CD4-positive, alpha-beta memory T cell (primary cell): Measurements from ENCODE around the gene ANKRD16. TPM values are rescaled to one million over a fixed set of nuclear protein-coding genes. Genes with fewer than 3 reads are reported as not detected.

Experiments used
- CTCF ChIA-PET: fragments of 350-600 bp; sonication (Branson Sonifier 250); formaldehyde crosslinking; loops from one replicate; lab custom pipeline; 2021; ENCODE audit warnings: inconsistent platforms; ENCODE audit not compliant: partially characterized antibody; lab: Charles Lee
- POLR2A ChIA-PET: fragments of 350-600 bp; sonication (Branson Sonifier 250); formaldehyde crosslinking; loops from one replicate; lab custom pipeline; 2021; ENCODE audit not compliant: partially characterized antibody; lab: Charles Lee
- DNase-seq, 5 donors: peaks; one replicate each; pipeline versions ENCODE4 v3.0.0 to v3.0.0-alpha.2; 2020 to 2022; ENCODE audit warnings: mixed read lengths in 1 of 5
- H3K27ac ChIP-seq: one replicate; pipeline ENCODE4 v1.7.0; 2013; ENCODE audit warnings: low read depth, low read length
- H3K27me3 ChIP-seq: 2 replicates; pipeline ENCODE4 v1.7.0; 2013; ENCODE audit warnings: mild to moderate bottlenecking, low read length, moderate library complexity; ENCODE audit not compliant: insufficient read depth
- H3K36me3 ChIP-seq: 2 replicates; pipeline ENCODE4 v1.7.0; 2013; ENCODE audit warnings: mild to moderate bottlenecking, low read length, moderate library complexity; ENCODE audit not compliant: insufficient read depth
- H3K4me1 ChIP-seq: 2 replicates; pipeline ENCODE4 v1.7.0; 2013; ENCODE audit warnings: mild to moderate bottlenecking, low read length, moderate library complexity; ENCODE audit not compliant: insufficient read depth
- H3K4me3 ChIP-seq, 2 donors: one replicate each; pipeline ENCODE4 v1.7.0; 2013; ENCODE audit warnings: low read length in 2 of 2, mild to moderate bottlenecking in 1 of 2
- H3K9me3 ChIP-seq, 2 donors: one replicate each; pipeline ENCODE4 v1.7.0; 2013; ENCODE audit warnings: low read length in 2 of 2, control low read depth in 1 of 2; ENCODE audit not compliant: control insufficient read depth in 1 of 2
- H3K27ac Mint-ChIP-seq, 7 donors: one replicate each; pipeline ENCODE4 v1.8.0; 2020 to 2021; ENCODE audit warnings: mixed read lengths in 7 of 7, mild to moderate bottlenecking in 6 of 7, inconsistent platforms in 3 of 7, moderate library complexity in 3 of 7
- H3K27me3 Mint-ChIP-seq, 2 donors: one replicate each; pipeline ENCODE4 v1.8.0; 2020 to 2021; ENCODE audit warnings: mixed read lengths in 2 of 2
- H3K36me3 Mint-ChIP-seq, 2 donors: one replicate each; pipeline ENCODE4 v1.8.0; 2020 to 2021; ENCODE audit warnings: mixed read lengths in 2 of 2, inconsistent platforms in 1 of 2, mild to moderate bottlenecking in 1 of 2
- H3K4me1 Mint-ChIP-seq, 4 donors: one replicate each; pipeline ENCODE4 v1.8.0; 2020 to 2021; ENCODE audit warnings: mixed read lengths in 4 of 4, mild to moderate bottlenecking in 1 of 4
- H3K4me3 Mint-ChIP-seq, 8 donors: one replicate each; pipeline ENCODE4 v1.8.0; 2020 to 2021; ENCODE audit warnings: mixed read lengths in 8 of 8, mild to moderate bottlenecking in 7 of 8, moderate library complexity in 6 of 8, inconsistent platforms in 3 of 8
- H3K9me3 Mint-ChIP-seq, 8 donors: one replicate each; pipeline ENCODE4 v1.8.0; 2020 to 2021; ENCODE audit warnings: mixed read lengths in 8 of 8, mild to moderate bottlenecking in 5 of 8, inconsistent platforms in 3 of 8, moderate library complexity in 1 of 8
- intact Hi-C: fragments of 100-400 bp; cut with micrococcal nuclease; formaldehyde crosslinking; loops from one replicate; pipeline ENCODE4 v1.15.1; 2023
- polyA plus RNA-seq, 2 donors: library from polyadenylated mRNA; unstranded; fragments of 300-500 nt; fragmentation: Illumina TruSeq; gene quantifications; one replicate each; pipeline ENCODE4 v1.2.3, GENCODE V29; 2021
- total RNA-seq, 2 experiments: library from RNA; stranded (reverse); gene quantifications; one replicate each; pipeline ENCODE4 v1.2.3, GENCODE V29; 2021

Gene ANKRD16
- total and polyA plus RNA-seq, 4 experiments from 2014 or later, result 1.5 to 8.4 (median 5.4) TPM

DNA sequence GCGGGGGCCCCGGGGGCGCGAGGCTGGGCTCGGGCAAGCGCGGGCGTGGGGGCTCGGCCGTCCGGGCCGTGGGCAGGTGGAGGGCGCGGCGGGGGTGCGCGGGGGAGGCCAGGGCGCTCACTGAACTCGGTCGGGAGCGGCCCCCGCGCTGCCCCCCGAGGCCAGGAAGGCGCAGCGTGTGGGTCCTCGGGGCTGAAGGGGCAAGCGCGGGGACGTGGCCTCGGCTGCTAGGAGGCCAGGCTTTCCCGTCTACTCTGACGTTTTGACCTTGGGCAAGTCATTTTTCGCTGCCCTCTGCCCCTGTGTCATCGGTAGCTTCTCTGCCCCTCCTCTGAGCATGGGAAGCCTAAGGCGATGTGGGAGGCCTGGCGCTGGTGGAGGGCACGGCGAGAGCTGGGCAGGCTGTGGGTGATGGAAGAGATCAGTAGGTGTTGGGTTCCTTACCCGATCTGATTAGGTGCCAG, 791 bp upstream of the ANKRD16 start:
- Mint-ChIP-seq H3K27me3 (no peaks in the 10 kb centered on the region), H3K4me1 (peaks cover 39 to 62% (median 49%) of the 10 kb centered on the region in 4 donors), H3K36me3 (peaks cover 19 to 38% of the 10 kb centered on the region in 2 donors), H3K9me3 (no peaks in the 10 kb centered on the region), H3K27ac (peak overlapping the region; percentile 87 to 95 (median 92)), H3K4me3 (peak overlapping the region; percentile 91 to 94 (median 93))
- Histone ChIP-seq H3K36me3 (no peaks in the 10 kb centered on the region), H3K4me3 (peak overlapping the region; percentile 54 to 71), H3K4me1 (peaks cover 39% of the 10 kb centered on the region), H3K27ac (peak overlapping the region; percentile 79), H3K27me3 (no peaks in the 10 kb centered on the region), H3K9me3 (no peaks in the 10 kb centered on the region)
- ChIA-PET CTCF (interaction anchor here (0.6 to 2.8 kb wide), 5 partner anchors 17 to 516 kb away, joined by 3 to 10 read pairs (median 4); partner anchors contain the start of gene PFKFB3), POLR2A (interaction anchor here (0.6 to 3.6 kb wide), 25 partner anchors 8 to 694 kb away, joined by 3 to 34 read pairs (median 3); partner anchors contain the start of genes GDI2, IL15RA, PFKFB3 and TASOR2)
- intact Hi-C loops, result loop anchor here (1.0 kb wide), 1 partner anchor 77 kb away; the partner anchor contains the start of gene GDI2
- DNase-seq, result peak in 3 of 5 donors; percentile 11 to 16 (median 14)

DNA sequence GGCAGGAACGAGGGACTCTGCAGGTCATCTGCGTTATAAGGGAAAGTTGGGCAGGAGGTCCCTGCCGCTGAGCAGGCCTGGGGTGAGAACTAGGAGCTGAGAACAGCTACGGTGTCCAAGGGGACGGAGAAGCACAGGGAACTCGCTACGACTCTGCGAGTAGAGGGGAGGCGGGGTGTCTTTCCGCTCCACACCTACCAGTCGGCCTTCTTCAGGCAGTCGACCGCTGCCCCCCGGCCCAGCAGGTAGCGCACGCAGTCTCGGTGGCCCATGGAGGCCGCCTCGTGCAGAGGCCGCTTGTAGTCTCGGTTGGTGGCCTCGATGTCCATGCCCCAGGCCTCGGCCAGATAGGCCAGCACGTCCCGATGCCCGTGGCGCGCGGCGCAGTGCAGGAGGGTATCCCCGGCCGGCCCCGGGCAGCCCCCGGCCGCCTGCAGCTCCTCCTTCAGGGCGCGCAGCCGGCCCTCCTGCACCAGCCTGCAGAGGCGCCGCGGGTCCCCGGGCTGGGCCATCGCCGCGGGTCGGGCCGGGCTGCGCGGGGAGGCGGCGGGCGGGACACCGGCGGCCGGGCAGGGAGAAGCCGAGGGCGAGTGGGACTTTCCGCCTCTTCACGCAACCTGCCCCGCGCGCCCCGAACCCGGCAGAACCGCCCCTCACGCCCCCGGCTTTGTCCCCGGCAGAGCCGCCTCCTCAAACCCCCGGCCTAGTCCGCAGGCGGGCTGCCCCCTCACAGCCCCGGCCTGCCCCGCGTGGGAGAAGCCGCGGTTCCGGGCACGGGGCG, 660 bp downstream of the ANKRD16 start:
- peaks cover 31% of the 10 kb centered on the region for H3K4me1 ChIP-seq
- H3K9me3 Mint-ChIP-seq, result no peaks in the 10 kb centered on the region
- peaks cover 12 to 35% of the 10 kb centered on the region in 2 donors for H3K36me3 Mint-ChIP-seq
- H3K27me3 Mint-ChIP-seq, result no peaks in the 10 kb centered on the region
- CTCF ChIA-PET, result interaction anchor here (1.2 to 2.8 kb wide), 4 partner anchors 15 to 314 kb away, joined by 3 to 10 read pairs (median 6); partner anchors contain the start of gene PFKFB3
- peak overlapping the region; percentile 86 to 98 (median 90) for H3K4me3 Mint-ChIP-seq
- DNase-seq, result peak in 4 of 5 donors; percentile 27 to 40 (median 38)
- no peaks in the 10 kb centered on the region for H3K27me3 ChIP-seq
- peak overlapping the region; percentile 79 for H3K27ac ChIP-seq
- intact Hi-C loops, result loop anchor here (2.0 to 5.0 kb wide), 2 partner anchors 88 to 198 kb away; partner anchors contain the start of genes IL15RA and RBM17
- peaks cover 2% of the 10 kb centered on the region for H3K36me3 ChIP-seq
- H3K4me1 Mint-ChIP-seq, result peaks cover 32 to 50% (median 40%) of the 10 kb centered on the region in 4 donors
- H3K27ac Mint-ChIP-seq, result peak overlapping the region; percentile 1 to 85 (median 81)
- POLR2A ChIA-PET, result interaction anchor here (0.7 to 3.6 kb wide), 13 partner anchors 9 to 455 kb away, joined by 3 to 34 read pairs (median 5); partner anchors contain the start of genes GDI2, IL15RA and TASOR2
- peak overlapping the region; percentile 11 to 71 for H3K4me3 ChIP-seq
- H3K9me3 ChIP-seq, result no peaks in the 10 kb centered on the region

GRCh38 chr10:5888351-5888750, 1.3 kb downstream of the ANKRD16 start:
- ChIA-PET POLR2A (interaction anchor here (1.2 to 3.6 kb wide), 3 partner anchors 12 to 89 kb away, joined by 3 to 34 read pairs (median 27); partner anchors contain the start of genes GDI2 and IL15RA), CTCF (interaction anchor here (0.5 to 1.7 kb wide), 3 partner anchors 15 to 36 kb away, joined by 3 to 9 read pairs (median 3); no protein-coding TSS in a partner anchor)
- H3K36me3 ChIP-seq, result peaks cover 6% of the 10 kb centered on the region
- DNase-seq, result no peak
- H3K4me1 ChIP-seq, result peaks cover 31% of the 10 kb centered on the region
- H3K9me3 ChIP-seq, result no peaks in the 10 kb centered on the region
- H3K27me3 ChIP-seq, result no peaks in the 10 kb centered on the region
- Mint-ChIP-seq H3K4me3 (peak overlapping the region; percentile 85 to 92 (median 90)), H3K9me3 (no peaks in the 10 kb centered on the region), H3K27me3 (no peaks in the 10 kb centered on the region), H3K36me3 (peaks cover 12 to 39% of the 10 kb centered on the region in 2 donors), H3K27ac (peak overlapping the region in 6 of 7 donors; percentile 1 to 85 (median 78)), H3K4me1 (peaks cover 30 to 46% (median 38%) of the 10 kb centered on the region in 4 donors)
- intact Hi-C loops, result loop anchor here (2.0 to 5.0 kb wide), 2 partner anchors 88 to 199 kb away; partner anchors contain the start of genes IL15RA and RBM17
- no peak overlapping the region for H3K27ac ChIP-seq
- peak overlapping the region; percentile 1 to 71 for H3K4me3 ChIP-seq

GRCh38 chr10:5887641-5888040, 2.1 kb downstream of the ANKRD16 start:
- no peak overlapping the region for H3K27ac ChIP-seq
- ChIA-PET POLR2A (interaction anchor here (1.2 kb wide), 1 partner anchor 13 kb away, joined by 3 read pairs; no protein-coding TSS in a partner anchor), CTCF (interaction anchor here (1.7 kb wide), 1 partner anchor 14 kb away, joined by 9 read pairs; no protein-coding TSS in a partner anchor)
- H3K9me3 ChIP-seq, result no peaks in the 10 kb centered on the region
- no peak for DNase-seq
- H3K4me3 ChIP-seq, result no peak overlapping the region
- H3K9me3 Mint-ChIP-seq, result no peaks in the 10 kb centered on the region
- H3K4me1 Mint-ChIP-seq, result peaks cover 27 to 40% (median 33%) of the 10 kb centered on the region in 4 donors
- intact Hi-C loops, result loop anchor here (2.0 to 5.0 kb wide), 2 partner anchors 89 to 200 kb away; partner anchors contain the start of genes IL15RA and RBM17
- H3K27me3 Mint-ChIP-seq, result no peaks in the 10 kb centered on the region
- peaks cover 17 to 44% of the 10 kb centered on the region in 2 donors for H3K36me3 Mint-ChIP-seq
- peaks cover 31% of the 10 kb centered on the region for H3K4me1 ChIP-seq
- peaks cover 6% of the 10 kb centered on the region for H3K36me3 ChIP-seq
- H3K4me3 Mint-ChIP-seq, result peak overlapping the region in 5 of 8 donors; percentile 7 to 91 (median 38)
- H3K27me3 ChIP-seq, result no peaks in the 10 kb centered on the region
- H3K27ac Mint-ChIP-seq, result peak overlapping the region in 1 of 7 donors; percentile 85

GRCh38 chr10:5887029-5887428, 2.7 kb downstream of the ANKRD16 start:
- Mint-ChIP-seq H3K4me3 (peak overlapping the region in 3 of 8 donors; percentile 39 to 50 (median 40)), H3K9me3 (no peaks in the 10 kb centered on the region), H3K36me3 (peaks cover 20 to 46% of the 10 kb centered on the region in 2 donors), H3K4me1 (peaks cover 21 to 34% (median 27%) of the 10 kb centered on the region in 4 donors), H3K27ac (no peak overlapping the region), H3K27me3 (no peaks in the 10 kb centered on the region)
- DNase-seq, result no peak
- intact Hi-C loops, result loop anchor here (5.0 kb wide), 1 partner anchor 200 kb away; the partner anchor contains the start of gene RBM17
- CTCF ChIA-PET, result interaction anchor here (1.1 to 1.7 kb wide), 2 partner anchors 13 to 14 kb away, joined by 3 to 9 read pairs; no protein-coding TSS in a partner anchor
- Histone ChIP-seq H3K27ac (no peak overlapping the region), H3K4me3 (no peak overlapping the region), H3K36me3 (peaks cover 6% of the 10 kb centered on the region), H3K4me1 (peaks cover 25% of the 10 kb centered on the region), H3K9me3 (no peaks in the 10 kb centered on the region), H3K27me3 (no peaks in the 10 kb centered on the region)
- POLR2A ChIA-PET, result no interaction called here

DNA sequence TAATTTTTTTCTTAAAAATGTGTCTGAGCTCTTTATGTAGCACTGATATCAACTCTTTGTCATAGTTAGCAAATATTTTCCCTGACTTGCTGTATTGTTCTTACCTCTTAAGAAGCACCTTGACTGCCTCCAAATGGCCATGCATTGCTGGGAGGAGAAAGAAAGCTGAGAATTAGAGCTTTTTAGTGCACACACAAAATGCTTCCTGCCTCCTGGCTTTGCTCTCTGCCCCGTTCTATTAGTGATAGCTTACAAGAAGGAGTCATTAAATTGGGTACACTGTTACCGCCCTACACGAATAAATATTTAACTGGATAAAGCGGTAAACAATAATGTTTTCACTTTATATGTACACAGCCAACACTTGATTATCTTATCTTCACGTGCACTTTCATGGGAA, 4.1 kb downstream of the ANKRD16 start:
- no peak overlapping the region for H3K4me3 Mint-ChIP-seq
- intact Hi-C loops, result loop anchor here (5.0 kb wide), 1 partner anchor 202 kb away; the partner anchor contains the start of gene RBM17
- H3K27ac Mint-ChIP-seq, result no peak overlapping the region
- DNase-seq, result no peak
- CTCF ChIA-PET, result no interaction called here
- Histone ChIP-seq H3K27me3 (no peaks in the 10 kb centered on the region), H3K9me3 (no peaks in the 10 kb centered on the region), H3K4me1 (peaks cover 12% of the 10 kb centered on the region), H3K36me3 (peaks cover 6% of the 10 kb centered on the region), H3K4me3 (no peak overlapping the region), H3K27ac (no peak overlapping the region)
- no peaks in the 10 kb centered on the region for H3K27me3 Mint-ChIP-seq
- no peaks in the 10 kb centered on the region for H3K9me3 Mint-ChIP-seq
- H3K36me3 Mint-ChIP-seq, result peaks cover 22 to 45% of the 10 kb centered on the region in 2 donors
- H3K4me1 Mint-ChIP-seq, result peaks cover 12 to 21% (median 15%) of the 10 kb centered on the region in 4 donors
- POLR2A ChIA-PET, result no interaction called here
